ENCODE results near the gene CCP110. TPM values are rescaled to one million over a fixed set of nuclear protein-coding genes. Genes with fewer than 3 reads are reported as not detected.

Gene CCP110
- total and polyA plus RNA-seq, 2 experiments from 2014 or later: 10.7 to 20.9 TPM

DNA sequence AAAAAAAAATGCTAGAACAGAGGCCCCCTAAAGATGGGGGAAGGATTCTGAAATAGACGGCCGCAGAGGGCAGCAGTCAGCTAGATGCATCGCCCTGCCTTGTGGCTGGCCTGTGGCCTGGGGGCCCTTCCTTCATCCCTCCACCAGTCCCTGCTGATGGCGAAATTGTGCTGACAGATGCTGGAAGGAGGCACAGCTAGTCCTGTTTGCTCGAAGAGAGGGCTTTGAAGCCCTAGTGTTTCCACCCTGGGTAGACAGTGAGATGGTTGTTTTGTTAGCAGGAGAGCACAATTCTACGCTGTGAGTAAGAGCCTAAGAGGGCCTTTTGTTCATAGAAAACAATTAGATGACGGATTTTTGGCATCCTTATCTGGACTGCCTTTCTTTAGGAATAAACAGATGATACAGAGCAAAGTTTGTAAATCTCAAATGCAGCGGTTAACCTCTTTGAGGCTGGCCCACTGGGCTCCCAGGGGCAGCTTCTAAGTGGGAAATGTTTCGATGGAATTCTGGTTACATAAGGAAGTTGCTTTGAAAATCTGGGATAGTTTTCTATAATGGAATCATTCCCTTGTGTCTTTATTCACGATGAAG, 54.7 kb downstream of the CCP110 start (continued):
- TF ChIP-seq EZH2 (IDR thresholded peaks at IDR 0.05; ENCODE audit: low read depth, unreplicated experiment) (no peak), NANOG (IDR thresholded peaks at IDR 0.05; ENCODE audit: borderline replicate concordance) (no peak), CREB1 (CRISPR knock-in tag; IDR thresholded peaks at IDR 0.05; ENCODE audit: low read depth) (no peak), REST (IDR thresholded peaks at IDR 0.05; ENCODE audit: unreplicated experiment) (no peak), ZNF331 (CRISPR knock-in tag; IDR thresholded peaks at IDR 0.05; ENCODE audit: low read depth) (no peak), STAT1 (IDR thresholded peaks at IDR 0.05; ENCODE audit: unreplicated experiment) (no peak), EZH2phosphoT487 (IDR thresholded peaks at IDR 0.05; ENCODE audit: unreplicated experiment) (no peak), JUNB (IDR thresholded peaks at IDR 0.05; ENCODE audit: unreplicated experiment) (no peak), ZNF114 (CRISPR knock-in tag; IDR thresholded peaks at IDR 0.05) (no peak), POLR2AphosphoS5 (IDR thresholded peaks at IDR 0.05; ENCODE audit: low read depth) (no peak)

GRCh38 chr16:19582050-19582831, 58.5 kb downstream of the CCP110 start:
- no peaks in the 10 kb centered on the region for H3K4me1 ChIP-seq (ENCODE audit: insufficient read depth)
- H3K79me2 ChIP-seq (replicated peaks; ENCODE audit: insufficient read depth): no peaks in the 10 kb centered on the region
- H3F3A ChIP-seq (replicated peaks; ENCODE audit: low read depth): no peaks in the 10 kb centered on the region
- H3K9me2 ChIP-seq (ENCODE audit: insufficient read depth): no peaks in the 10 kb centered on the region
- peaks cover 42% of the 10 kb centered on the region for H3K36me3 ChIP-seq (ENCODE audit: insufficient read depth)
- no peak overlapping the region for H3K4me2 ChIP-seq
- no peak for DNase-seq (ENCODE audit: low spot score)
- no peak for ATAC-seq
- no peak overlapping the region for H2AFZ ChIP-seq
- Mint-ChIP-seq H3K4me1 (no peaks in the 10 kb centered on the region), H3K9me3 (peaks cover 7% of the 10 kb centered on the region), H3K36me3 (ENCODE audit: low read depth) (peaks cover 76% of the 10 kb centered on the region), H3K27ac (no peak overlapping the region), H3K4me3 (no peak overlapping the region), H3K27me3 (ENCODE audit: insufficient read depth, low read depth, poor library complexity) (peaks cover 5% of the 10 kb centered on the region)
- H3K27me3 ChIP-seq (ENCODE audit: insufficient read depth): no peaks in the 10 kb centered on the region
- no peak overlapping the region for H3K4me3 ChIP-seq
- H3K27ac ChIP-seq (ENCODE audit: low read depth): 0 out of 2 replicates have a peak overlapping the region, but pooled peaks have one; percentile 19
- H4K20me1 ChIP-seq (replicated peaks; ENCODE audit: insufficient read depth): 0 out of 2 replicates have a peak, but pooled peaks cover 2% of the 10 kb centered on the region
- TF ChIP-seq ZNF462 (CRISPR knock-in tag; IDR thresholded peaks at IDR 0.05) (no peak), EZH2 (IDR thresholded peaks at IDR 0.05; ENCODE audit: low read depth, unreplicated experiment) (no peak), CREB1 (CRISPR knock-in tag; IDR thresholded peaks at IDR 0.05; ENCODE audit: low read depth) (no peak)

All from GM23338 (cell line).